Activated T-helper 9 cell treated with anti-CD3 and anti-CD28 coated beads, Interleukin-2, amount 50 U/mL, for 16 hours (primary cell): Measurements from ENCODE around the gene MIPEP.

Source experiments
- DNase-seq: peaks from one replicate; pipeline ENCODE4 v3.0.0-alpha.2; 2020; ENCODE audit warnings: low read depth

Gene MIPEP

GRCh38 chr13:23715092-23715761, 174.0 kb downstream of the MIPEP start:
- DNase-seq, result no peak

- DNase-seq, result no peak
Measured at GRCh38 chr13:23714672-23715071, 174.5 kb downstream of the MIPEP start.

GRCh38 chr13:23711355-23711754, 177.8 kb downstream of the MIPEP start:
- DNase-seq, result no peak

DNA sequence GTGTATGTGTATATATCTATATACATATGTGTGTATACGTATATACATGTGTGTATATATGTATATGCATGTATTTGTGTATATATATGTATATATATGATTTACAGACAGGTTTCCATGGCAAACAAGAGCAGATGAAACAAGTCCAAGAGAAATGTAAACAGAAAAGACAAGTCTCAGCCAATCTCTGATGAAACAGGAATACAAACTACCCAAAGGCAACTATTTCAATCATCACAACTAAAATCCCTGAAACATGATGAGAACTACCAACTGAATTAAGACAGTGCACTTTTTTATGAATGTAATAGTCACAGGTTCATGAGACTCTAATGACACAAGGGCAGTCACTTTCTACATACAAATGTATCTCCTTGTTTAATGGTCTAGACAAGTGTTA, 178.8 kb downstream of the MIPEP start:
- no peak for DNase-seq

GRCh38 chr13:23709536-23709935, 179.7 kb downstream of the MIPEP start:
- DNase-seq, result no peak

- DNase-seq, result no peak
Measured at GRCh38 chr13:23707674-23708073, 181.5 kb downstream of the MIPEP start.

GRCh38 chr13:23705583-23705982, 183.6 kb downstream of the MIPEP start:
- no peak for DNase-seq

- DNase-seq, result no peak
Measured at GRCh38 chr13:23703246-23703860, 185.8 kb downstream of the MIPEP start.

GRCh38 chr13:23701636-23702035, 187.6 kb downstream of the MIPEP start:
- DNase-seq, result no peak

DNA sequence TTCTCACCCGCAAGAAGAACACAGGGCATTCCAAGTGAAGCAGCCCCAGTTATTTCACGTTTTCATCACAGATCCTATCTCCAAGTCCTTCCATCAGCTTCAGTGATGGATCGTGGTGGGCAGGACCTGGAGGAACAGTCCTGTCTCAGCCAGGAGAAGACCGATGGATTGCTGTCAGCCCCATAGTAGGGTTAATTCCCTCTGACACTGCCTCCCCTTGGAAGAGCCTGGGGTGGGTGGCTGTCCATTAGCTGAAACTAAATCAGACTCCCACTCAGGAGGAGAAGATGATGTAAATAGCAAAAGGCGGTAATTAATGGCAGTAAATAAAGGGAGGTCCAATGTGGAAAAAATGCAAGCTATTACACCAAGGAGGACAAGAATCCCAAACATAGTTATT, 188.0 kb downstream of the MIPEP start:
- DNase-seq, result no peak

DNA sequence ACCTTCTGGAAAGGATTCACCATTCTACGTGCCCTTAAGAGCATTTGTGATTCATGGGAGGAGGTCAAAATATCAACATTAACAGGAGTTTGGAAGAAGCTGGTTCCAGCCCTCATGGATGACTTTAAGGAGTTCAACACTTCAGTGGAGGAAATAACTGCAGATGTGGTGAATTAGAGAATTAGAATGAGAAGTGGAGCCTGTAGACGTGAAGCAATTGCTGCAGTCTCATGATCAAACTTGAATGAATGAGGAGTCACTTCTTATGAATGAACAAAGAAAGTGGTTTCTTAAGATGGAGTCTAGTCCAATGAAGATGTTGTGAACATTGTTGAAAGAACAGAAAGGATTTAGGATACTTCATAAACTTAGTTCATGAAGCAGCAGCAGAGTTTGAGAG, 189.9 kb downstream of the MIPEP start:
- DNase-seq, result no peak

- no peak for DNase-seq
Measured at GRCh38 chr13:23697772-23698313, 191.4 kb downstream of the MIPEP start.

- DNase-seq, result no peak
Measured at GRCh38 chr13:23696610-23697009, 192.6 kb downstream of the MIPEP start.

DNA sequence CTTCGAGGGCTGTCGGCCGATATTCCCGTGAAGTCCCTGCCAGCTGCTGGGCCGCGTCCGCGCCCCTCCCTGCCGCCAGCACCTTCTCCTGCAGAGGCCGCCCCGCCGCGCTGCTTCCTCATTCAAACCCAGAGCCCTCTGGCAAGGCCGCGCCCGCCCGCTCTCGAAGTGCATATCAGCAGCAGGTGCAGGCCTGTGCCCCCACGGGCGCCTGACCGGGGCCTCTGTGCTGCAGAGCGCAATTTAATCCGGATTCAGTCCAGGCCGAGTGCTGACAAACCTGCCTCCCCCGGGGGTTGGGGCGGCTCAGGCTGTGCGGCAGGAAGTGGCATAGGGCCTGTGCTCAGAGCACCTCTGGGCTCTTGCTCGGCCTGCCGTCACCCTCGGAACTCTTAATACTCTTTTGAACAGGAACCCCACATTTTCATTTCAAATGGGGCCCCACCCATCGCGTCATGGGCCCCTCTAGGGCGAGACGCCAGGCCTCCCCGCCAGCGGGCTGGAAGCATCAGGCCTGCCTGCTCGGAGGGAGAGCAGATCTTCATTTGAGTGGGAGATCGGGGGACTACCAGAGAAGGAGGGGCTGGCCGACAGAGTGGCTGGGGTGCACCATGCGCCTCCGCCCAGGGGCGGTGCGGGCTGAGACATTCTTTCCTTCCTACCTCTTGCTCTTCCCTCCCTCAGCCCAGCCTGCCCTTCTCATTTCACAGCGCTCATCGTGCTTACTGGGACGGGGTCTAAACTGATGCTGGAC, 193.3 kb downstream of the MIPEP start:
- peak; percentile 32 for DNase-seq

DNA sequence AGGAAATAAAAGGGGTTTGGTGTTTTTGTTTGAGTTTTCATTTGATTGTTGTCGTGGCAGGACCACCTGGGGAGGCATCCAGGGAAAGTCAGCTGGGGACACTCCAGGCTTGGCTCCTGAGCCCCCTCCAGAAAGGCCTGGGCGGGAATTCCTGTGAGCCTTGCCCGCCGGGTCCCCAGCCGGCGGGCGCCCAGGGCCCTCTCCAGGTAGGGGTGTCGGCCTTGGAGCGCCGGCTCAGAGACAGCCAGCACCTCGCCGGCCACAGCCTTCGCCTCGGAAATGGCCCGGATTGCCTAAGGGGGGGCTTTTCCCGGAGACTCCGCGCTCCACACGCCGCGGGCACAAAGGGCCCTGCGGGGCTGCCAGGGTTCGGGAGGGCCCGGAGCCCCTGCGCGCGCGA, 194.0 kb downstream of the MIPEP start:
- DNase-seq, result no peak

- DNase-seq, result no peak
Measured at GRCh38 chr13:23692816-23693215, 196.4 kb downstream of the MIPEP start.

DNA sequence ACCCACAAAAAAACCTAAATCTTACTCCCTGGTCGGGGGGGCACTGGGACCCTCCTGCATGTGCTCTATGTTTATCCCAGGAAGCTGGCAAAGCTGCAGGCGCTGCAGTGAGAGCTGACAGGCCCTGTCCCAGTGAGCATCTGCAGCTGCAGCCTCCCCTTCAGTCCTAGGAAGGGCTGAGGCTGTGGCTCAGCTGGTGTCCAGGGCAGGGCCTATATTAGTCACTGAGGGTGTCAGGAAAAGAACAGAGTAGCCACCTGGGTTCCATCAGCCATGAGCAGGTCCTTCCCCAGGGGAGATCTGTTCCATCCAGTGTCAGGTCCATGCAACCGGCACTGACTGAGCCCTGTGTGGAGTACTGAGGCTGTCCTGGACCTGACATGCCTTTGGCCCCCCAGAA, 198.5 kb downstream of the MIPEP start:
- DNase-seq, result no peak

DNA sequence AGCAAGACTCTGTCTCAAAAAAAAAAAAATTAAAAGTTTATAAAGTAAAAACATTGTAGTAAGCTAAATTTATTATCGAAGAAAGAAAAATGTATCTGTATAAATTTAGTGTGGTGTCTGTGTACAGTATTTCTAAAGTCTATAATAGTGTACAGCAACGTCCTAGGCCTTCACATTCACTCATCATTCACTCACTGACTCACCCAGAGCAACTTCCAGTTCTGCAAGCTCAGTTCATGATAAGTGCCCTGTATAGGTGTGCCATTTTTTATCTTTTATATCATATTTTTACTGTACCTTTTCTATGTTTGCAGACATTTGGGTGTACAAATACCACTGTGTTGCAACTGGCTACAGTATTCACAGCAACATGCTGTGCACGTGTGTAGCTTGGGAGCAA, 200.9 kb downstream of the MIPEP start:
- no peak for DNase-seq

DNA sequence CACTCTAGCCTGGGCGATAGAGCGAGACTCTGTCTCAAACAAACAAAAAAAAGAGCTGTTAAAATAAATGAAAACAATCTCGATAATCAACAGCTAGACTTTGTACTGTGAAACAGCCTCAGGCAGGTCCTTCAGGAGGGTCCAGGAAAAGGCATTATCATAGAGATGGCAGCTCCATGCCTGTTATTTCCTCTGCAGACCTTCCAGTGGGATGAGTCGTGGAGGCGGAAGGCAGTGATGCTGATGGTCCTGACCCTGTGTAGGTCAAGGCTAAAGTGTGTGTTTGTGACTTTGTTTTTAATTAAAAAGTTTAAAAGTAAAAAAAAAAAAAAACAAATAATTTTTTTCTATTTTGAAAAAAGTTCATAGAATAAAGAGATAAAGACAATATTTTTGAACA, 201.6 kb downstream of the MIPEP start:
- DNase-seq, result no peak

GRCh38 chr13:23686948-23687347, 202.3 kb downstream of the MIPEP start:
- no peak for DNase-seq

GRCh38 chr13:23685416-23685815, 203.8 kb downstream of the MIPEP start:
- DNase-seq, result no peak

GRCh38 chr13:23684647-23685046, 204.6 kb downstream of the MIPEP start:
- DNase-seq, result no peak

- DNase-seq, result no peak
Measured at GRCh38 chr13:23683084-23683483, 206.1 kb downstream of the MIPEP start.
